Measurements from ENCODE around the gene ZNF593.

DNA sequence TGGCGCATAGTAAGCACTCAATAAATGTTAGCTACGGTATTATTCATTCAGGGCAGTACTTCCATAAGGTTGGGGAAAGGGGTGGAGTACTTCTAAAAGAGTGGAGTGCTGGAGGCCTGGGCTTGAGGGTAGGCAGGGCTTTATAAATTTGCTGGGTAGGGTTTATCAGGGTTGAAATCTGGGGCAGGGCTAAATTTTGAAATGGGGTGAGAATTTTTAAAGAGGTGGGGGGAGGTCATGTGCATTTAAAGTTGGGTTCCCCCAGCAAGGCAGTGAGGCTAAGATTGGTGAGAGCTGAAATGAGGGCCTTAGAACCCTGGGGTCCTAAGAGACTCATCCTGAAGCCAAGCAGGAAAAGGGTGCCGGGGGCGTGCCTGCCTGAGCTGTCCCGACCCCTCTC lies 30.7 kb downstream of the ZNF593 start:
- TF ChIP-seq, protein P1, sequence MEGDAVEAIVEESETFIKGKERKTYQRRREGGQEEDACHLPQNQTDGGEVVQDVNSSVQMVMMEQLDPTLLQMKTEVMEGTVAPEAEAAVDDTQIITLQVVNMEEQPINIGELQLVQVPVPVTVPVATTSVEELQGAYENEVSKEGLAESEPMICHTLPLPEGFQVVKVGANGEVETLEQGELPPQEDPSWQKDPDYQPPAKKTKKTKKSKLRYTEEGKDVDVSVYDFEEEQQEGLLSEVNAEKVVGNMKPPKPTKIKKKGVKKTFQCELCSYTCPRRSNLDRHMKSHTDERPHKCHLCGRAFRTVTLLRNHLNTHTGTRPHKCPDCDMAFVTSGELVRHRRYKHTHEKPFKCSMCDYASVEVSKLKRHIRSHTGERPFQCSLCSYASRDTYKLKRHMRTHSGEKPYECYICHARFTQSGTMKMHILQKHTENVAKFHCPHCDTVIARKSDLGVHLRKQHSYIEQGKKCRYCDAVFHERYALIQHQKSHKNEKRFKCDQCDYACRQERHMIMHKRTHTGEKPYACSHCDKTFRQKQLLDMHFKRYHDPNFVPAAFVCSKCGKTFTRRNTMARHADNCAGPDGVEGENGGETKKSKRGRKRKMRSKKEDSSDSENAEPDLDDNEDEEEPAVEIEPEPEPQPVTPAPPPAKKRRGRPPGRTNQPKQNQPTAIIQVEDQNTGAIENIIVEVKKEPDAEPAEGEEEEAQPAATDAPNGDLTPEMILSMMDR (IDR thresholded peaks at IDR 0.05): no peak
- TF ChIP-seq EZH2phosphoT487 (IDR thresholded peaks at IDR 0.05) (no peak), EZH2 (IDR thresholded peaks at IDR 0.05) (no peak)
